NB4 (cell line): ENCODE data around the gene ASIC1.

Experiments used
- POLR2A ChIP-seq: IDR thresholded peaks from 2 replicates; pipeline ENCODE4 v1.6.1; 2011; ENCODE audit warnings: mild to moderate bottlenecking; ENCODE audit not compliant: insufficient read length; ENCODE audit errors: extremely low read depth
- TF ChIP-seq, protein P1 (sequence below): IDR thresholded peaks from one replicate; pipeline ENCODE4 v1.5.1; 2012; ENCODE audit warnings: low read depth, low read length

DNA sequence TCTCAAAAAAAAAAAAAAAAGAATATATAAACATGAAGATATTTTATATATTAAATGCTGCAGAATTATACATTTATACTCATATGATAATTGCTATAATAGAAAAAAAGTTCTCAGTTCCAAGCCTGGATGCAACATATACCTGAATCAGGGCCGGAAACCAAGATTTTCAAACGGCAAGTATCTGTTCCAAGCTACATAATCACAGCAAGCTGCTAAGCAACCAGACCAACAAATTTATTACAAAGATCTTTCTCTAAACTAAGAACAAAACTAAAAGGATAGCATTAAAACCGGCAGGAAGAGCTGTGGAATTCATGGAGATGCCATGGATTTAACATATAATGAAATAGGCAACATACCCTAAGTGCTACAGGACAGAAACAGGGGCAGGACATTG, 39.2 kb upstream of the ASIC1 start:
- TF ChIP-seq, protein P1, sequence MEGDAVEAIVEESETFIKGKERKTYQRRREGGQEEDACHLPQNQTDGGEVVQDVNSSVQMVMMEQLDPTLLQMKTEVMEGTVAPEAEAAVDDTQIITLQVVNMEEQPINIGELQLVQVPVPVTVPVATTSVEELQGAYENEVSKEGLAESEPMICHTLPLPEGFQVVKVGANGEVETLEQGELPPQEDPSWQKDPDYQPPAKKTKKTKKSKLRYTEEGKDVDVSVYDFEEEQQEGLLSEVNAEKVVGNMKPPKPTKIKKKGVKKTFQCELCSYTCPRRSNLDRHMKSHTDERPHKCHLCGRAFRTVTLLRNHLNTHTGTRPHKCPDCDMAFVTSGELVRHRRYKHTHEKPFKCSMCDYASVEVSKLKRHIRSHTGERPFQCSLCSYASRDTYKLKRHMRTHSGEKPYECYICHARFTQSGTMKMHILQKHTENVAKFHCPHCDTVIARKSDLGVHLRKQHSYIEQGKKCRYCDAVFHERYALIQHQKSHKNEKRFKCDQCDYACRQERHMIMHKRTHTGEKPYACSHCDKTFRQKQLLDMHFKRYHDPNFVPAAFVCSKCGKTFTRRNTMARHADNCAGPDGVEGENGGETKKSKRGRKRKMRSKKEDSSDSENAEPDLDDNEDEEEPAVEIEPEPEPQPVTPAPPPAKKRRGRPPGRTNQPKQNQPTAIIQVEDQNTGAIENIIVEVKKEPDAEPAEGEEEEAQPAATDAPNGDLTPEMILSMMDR: no peak
- no peak for TF ChIP-seq POLR2A
